Ovary (tissue), 3 donors: ENCODE data around the gene MSL3B.

Source experiments
- POLR2A ChIP-seq: fragments of 450-650 bp; IDR thresholded peaks from one replicate; pipeline ENCODE4 v1.6.1; 2017; ENCODE audit warnings: antibody characterized with exemption, mild to moderate bottlenecking, moderate library complexity
- TF ChIP-seq, protein P1 (sequence below), 3 donors: fragments of 450-650 bp in 2 of 3; fragments of 200-600 bp in 1 of 3; IDR thresholded peaks; one replicate each; pipeline versions ENCODE4 v1.5.1 to v1.8.0; 2016 to 2022; ENCODE audit warnings: antibody characterized with exemption in 3 of 3, mild to moderate bottlenecking in 1 of 3
- donor health status: DM: no; HTN: no; CAD: no.

DNA sequence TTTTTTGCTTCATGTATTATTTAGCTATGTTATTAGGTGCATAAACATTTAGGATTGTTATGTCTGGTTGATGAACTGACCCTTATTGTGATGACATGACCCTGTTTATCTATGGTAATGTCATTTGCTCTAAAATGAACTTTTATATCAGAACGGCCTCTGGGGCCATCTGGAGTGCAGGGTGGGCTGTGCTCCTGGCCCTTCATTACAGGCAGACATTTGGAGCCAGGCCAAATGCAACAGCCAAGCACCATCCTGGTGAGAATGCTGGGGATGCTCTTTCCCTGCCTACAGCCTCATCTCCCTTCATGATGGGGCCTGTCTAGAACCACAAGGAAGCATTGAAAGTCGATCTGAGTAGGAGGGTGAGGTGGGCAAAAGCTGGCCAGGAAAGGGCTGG is 51.9 kb downstream of the MSL3B start:
- TF ChIP-seq, protein P1, sequence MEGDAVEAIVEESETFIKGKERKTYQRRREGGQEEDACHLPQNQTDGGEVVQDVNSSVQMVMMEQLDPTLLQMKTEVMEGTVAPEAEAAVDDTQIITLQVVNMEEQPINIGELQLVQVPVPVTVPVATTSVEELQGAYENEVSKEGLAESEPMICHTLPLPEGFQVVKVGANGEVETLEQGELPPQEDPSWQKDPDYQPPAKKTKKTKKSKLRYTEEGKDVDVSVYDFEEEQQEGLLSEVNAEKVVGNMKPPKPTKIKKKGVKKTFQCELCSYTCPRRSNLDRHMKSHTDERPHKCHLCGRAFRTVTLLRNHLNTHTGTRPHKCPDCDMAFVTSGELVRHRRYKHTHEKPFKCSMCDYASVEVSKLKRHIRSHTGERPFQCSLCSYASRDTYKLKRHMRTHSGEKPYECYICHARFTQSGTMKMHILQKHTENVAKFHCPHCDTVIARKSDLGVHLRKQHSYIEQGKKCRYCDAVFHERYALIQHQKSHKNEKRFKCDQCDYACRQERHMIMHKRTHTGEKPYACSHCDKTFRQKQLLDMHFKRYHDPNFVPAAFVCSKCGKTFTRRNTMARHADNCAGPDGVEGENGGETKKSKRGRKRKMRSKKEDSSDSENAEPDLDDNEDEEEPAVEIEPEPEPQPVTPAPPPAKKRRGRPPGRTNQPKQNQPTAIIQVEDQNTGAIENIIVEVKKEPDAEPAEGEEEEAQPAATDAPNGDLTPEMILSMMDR (IDR thresholded peaks at IDR 0.05), result no peak
- no peak for TF ChIP-seq POLR2A
